Activated CD4-positive, CD25-positive, alpha-beta regulatory T cell treated with anti-CD3 and anti-CD28 coated beads, Interleukin-2, amount 50 U/mL, for 16 hours (primary cell): Measurements from ENCODE around the gene SMARCB1.

ENCODE experiments used
- DNase-seq: peaks from one replicate; pipeline ENCODE4 v3.0.0-alpha.2; 2020; ENCODE audit warnings: low read depth, low spot score

The SMARCB1 gene

GRCh38 chr22:23786752-23787599 is at the start of gene SMARCB1:
Gene SMARCB1 (plus strand): TSS chr22:23786966. CDS start chr22:23787170, 204 bp downstream.
- peak; percentile 87 for DNase-seq

- DNase-seq = no peak
Observed at GRCh38 chr22:23737696-23738095, 49.1 kb upstream of the SMARCB1 start.

GRCh38 chr22:23742505-23743264 is 44.1 kb upstream of the SMARCB1 start:
- no peak for DNase-seq

- DNase-seq = no peak
Observed at GRCh38 chr22:23743303-23743705, 43.5 kb upstream of the SMARCB1 start.

GRCh38 chr22:23744001-23744400 is 42.8 kb upstream of the SMARCB1 start:
- DNase-seq = no peak

GRCh38 chr22:23744485-23744884 is 42.3 kb upstream of the SMARCB1 start:
- DNase-seq = no peak

- no peak for DNase-seq
Observed at GRCh38 chr22:23745791-23746190, 41.0 kb upstream of the SMARCB1 start.

- DNase-seq = no peak
Observed at GRCh38 chr22:23749841-23750301, 36.9 kb upstream of the SMARCB1 start.

- no peak for DNase-seq
Observed at GRCh38 chr22:23750367-23750713, 36.4 kb upstream of the SMARCB1 start.

- peak; percentile 66 for DNase-seq
Observed at GRCh38 chr22:23750714-23751440, 35.9 kb upstream of the SMARCB1 start, which contains the start of gene ZNF70. Gene ZNF70 (minus strand): TSS chr22:23751112. CDS start chr22:23745140, 5,972 bp downstream.

GRCh38 chr22:23751441-23751996 is 35.2 kb upstream of the SMARCB1 start:
- no peak for DNase-seq

- no peak for DNase-seq
Observed at GRCh38 chr22:23752090-23752691, 34.6 kb upstream of the SMARCB1 start.

- no peak for DNase-seq
Observed at GRCh38 chr22:23752750-23753149, 34.0 kb upstream of the SMARCB1 start.

GRCh38 chr22:23753385-23753784 is 33.4 kb upstream of the SMARCB1 start:
- DNase-seq = no peak

- no peak for DNase-seq
Observed at GRCh38 chr22:23754220-23754919, 32.4 kb upstream of the SMARCB1 start, which contains the start of gene VPREB3. Gene VPREB3 (minus strand): TSS chr22:23754425. CDS start chr22:23754363, 62 bp downstream.

GRCh38 chr22:23754980-23755636 is 31.7 kb upstream of the SMARCB1 start:
- DNase-seq = no peak

- no peak for DNase-seq
Observed at GRCh38 chr22:23755711-23756110, 31.1 kb upstream of the SMARCB1 start.

GRCh38 chr22:23756891-23757290 is 29.9 kb upstream of the SMARCB1 start:
- no peak for DNase-seq

- DNase-seq = no peak
Observed at GRCh38 chr22:23759566-23759965, 27.2 kb upstream of the SMARCB1 start.

- no peak for DNase-seq
Observed at GRCh38 chr22:23760056-23760455, 26.7 kb upstream of the SMARCB1 start.
